GM18517 (cell line): ENCODE data around the gene DNAJC11.
A peak's percentile ranks its signal among the peaks of the same experiment; 100 is the strongest.
"Not testable (repeated sequence)": the region's sequence is repeated elsewhere in the genome, so short reads cannot be mapped to it uniquely, and the experiment has no call there.

Source experiments
- ATAC-seq: cut with Tn5 transposase; IDR thresholded peaks from one replicate; pipeline ENCODE4 v1.9.1; 2021; ENCODE audit warnings: mild to moderate bottlenecking, moderate library complexity; ENCODE audit not compliant: unreplicated experiment

Gene DNAJC11

GRCh38 chr1:6701437-6702153 is at the start of gene DNAJC11:
TSS of gene DNAJC11 (minus strand) at chr1:6701816. CDS start at chr1:6701800, 16 bp downstream.
- peak; percentile 86 for ATAC-seq

GRCh38 chr1:6750490-6750889 is 48.9 kb upstream of the DNAJC11 start:
- no peak for ATAC-seq

- ATAC-seq: no peak
Measured at GRCh38 chr1:6747674-6748073, 46.1 kb upstream of the DNAJC11 start.

- no peak for ATAC-seq
Measured at GRCh38 chr1:6745073-6745472, 43.5 kb upstream of the DNAJC11 start.

- no peak for ATAC-seq
Measured at GRCh38 chr1:6743189-6744101, 41.8 kb upstream of the DNAJC11 start.

DNA sequence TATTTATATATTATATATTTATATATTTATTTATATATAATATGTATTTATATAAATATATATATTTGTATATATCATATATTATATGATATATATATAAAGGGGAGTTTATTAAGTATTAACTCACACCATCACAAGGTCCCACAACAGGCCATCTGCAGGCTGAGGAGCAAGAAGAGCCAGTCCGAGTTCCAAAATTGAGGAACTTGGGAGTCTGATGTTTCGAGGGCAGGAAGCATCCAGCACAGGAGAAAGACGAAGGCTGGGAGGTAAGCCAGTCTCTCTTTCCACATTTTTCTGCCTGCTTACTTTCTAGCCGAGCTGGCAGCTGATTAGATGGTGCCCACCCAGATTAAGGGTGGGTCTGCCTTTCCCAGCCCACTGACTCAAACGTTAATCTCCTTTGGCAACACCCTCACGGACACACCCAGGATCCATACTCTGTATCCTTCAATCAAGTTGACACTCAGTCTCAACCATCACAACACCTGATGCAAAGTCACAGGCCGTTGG is 41.1 kb upstream of the DNAJC11 start:
- ATAC-seq: not testable (repeated sequence)

GRCh38 chr1:6738987-6739676 is 37.5 kb upstream of the DNAJC11 start:
- ATAC-seq: no peak

DNA sequence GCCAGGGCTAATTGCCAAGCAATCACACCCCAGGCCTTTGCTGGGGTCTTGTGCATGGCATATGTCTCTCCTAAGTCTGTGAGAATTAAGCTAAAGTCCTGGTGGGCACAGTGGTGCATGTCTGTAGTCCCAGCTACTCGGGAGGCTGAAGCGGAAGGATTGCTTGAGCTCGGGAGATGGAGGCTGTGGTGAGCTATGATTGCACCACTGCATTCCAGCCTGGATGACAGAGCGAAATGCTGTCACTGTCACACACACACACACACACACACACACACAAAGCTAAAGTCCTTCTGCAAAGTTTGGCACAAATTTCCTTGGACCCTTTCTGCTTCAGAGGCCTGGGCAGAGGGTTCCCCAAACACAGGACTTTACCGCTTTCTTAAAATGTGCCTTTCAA is 31.3 kb upstream of the DNAJC11 start:
- ATAC-seq: no peak

GRCh38 chr1:6731905-6732304 is 30.3 kb upstream of the DNAJC11 start:
- ATAC-seq: no peak

DNA sequence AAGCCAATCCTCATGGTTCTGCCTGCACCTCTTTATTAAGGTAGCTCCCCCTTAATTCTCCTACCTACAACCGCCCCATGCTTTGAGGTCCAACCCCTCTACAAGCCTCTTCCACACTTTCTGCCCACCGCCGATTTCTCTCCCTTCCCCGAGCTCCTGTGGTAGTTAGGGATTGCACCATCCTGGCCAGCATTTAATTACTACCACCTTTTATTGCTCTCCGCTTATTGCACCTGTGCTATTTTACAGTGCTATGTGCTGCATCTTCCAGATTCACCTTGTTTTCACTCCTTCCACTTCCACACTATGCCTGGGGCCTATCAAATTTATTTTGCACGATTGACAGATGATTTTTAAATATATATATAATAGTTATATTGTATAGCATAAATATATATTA is 29.3 kb upstream of the DNAJC11 start:
- no peak for ATAC-seq

GRCh38 chr1:6730473-6730872 is 28.9 kb upstream of the DNAJC11 start:
- no peak for ATAC-seq

DNA sequence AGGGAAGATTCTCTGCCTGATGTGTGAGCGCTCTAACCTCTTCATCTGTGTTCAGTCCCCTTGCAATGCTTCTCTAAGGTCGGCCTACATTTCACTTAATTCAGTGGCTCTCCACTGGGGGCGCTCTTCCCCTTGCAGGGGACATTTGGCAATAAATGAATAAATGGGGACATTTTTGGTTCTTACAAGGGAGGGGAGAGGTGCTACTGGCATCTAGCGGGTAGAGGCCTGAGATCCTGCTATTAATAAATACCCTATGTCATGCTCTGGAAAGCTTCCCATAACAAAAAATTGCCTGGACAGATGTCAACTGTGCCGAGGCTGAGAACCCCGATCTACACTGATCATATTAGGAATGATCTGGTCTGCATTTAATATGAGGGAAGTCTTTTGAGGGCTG is 25.9 kb upstream of the DNAJC11 start:
- ATAC-seq: no peak

DNA sequence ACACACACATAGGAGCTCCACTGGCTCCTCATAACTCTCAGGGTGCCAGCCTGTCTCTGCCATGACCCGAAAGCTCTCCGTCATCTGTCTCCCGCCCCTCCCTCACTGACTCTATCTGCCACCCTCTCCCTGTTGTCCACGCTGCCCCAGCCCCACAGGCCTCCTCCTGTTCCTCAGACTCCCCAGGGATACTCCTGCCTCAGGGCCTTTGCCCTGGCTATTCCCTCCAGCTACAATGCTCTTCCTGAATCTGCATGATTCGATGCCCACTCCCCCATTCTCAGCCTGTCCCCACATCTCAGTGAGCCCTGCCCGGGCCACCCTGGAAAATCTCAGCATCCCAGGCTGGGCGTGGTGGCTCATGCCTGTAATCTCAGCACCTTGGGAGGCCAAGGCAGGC is 24.6 kb upstream of the DNAJC11 start:
- ATAC-seq: no peak

DNA sequence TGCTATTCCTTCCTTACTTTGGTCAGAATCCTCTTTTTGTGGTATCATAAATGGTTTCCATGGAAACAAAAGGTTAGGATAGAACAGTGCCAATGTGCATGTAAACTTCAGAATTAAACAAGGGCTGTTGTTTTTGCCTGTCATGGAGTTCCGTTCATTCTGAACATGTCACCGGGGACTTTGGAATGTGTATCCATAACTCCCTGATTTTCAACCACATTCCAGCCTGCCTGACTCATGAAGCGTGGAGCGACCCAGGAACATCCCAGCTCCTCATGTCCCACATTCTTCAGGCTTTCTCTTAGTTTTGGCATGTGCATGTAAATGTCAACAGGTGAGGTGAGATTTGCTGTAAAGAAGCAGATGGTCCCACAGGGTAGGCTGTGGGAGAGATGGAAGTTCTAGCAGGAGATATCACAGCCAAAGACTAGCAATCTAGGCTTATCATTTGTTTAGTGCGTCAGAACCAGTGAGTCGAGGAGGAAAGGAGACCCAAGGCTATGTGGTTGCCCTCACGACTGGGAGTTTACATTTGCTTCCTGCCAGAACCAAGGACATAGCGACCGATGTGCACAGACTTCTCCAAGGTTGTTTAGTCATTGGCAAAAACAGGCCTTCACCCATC is 23.0 kb upstream of the DNAJC11 start:
- no peak for ATAC-seq

DNA sequence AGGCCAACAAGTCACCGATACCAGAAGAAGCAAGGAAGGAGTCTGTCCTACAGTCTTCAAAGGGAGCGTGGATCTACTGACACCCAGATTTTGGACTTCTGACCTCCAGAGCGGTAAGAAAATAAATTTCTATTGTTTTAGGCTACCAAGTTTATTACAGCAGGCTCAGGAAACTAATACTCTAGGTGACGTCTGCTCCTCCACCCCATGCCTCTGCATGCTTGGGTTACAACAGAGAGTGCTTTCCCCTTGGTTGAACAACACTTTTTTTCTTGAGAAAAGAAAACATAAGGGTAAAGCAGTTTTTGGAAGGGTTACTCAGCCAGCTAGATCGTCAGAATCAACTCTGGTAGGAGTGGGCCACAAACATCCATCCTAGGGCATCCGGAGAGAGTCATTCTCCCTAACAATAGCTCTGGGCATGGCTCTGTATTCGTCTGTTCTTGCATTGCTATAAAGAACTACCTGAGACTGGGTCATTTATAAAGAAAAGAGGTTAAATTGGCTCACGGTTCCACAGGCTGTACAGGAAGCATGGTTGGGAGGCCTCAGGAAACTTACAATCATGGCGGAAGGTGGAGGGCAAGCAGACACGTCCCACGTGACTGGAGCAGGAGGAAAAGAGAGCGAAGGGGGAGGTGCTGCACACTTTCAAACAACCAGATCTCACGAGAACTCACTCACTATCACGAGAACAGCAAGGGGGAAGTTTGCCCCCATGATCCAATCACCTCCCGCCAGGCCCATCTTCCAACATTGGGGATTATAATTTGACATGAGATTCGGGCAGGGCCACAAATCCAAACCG is 22.2 kb upstream of the DNAJC11 start:
- ATAC-seq: no peak

GRCh38 chr1:6711174-6711573 is 9.6 kb upstream of the DNAJC11 start:
- ATAC-seq: no peak

DNA sequence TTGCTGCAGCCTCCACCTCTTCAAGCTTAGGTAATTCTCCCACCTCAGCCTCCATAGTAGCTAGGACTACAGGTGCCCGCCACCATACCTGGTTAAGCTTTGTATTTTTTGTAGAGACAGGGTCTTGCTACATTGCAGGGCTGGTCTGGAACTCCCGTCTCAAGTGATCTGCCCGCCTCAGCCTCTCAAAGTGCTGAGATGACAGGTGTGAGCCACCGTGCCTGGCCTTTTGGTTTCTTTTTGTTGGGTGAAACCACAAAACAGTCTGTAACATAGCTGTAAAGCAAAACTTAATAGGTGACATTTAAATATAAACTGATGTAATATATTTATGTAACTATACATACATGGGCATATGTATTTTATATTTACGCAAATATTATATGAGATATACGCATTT is 3.1 kb upstream of the DNAJC11 start:
- no peak for ATAC-seq

- no peak for ATAC-seq
Measured at GRCh38 chr1:6703016-6703415, 1.4 kb upstream of the DNAJC11 start.

- ATAC-seq: peak; percentile 16
Measured at GRCh38 chr1:6700853-6701436, 671 bp downstream of the DNAJC11 start.

DNA sequence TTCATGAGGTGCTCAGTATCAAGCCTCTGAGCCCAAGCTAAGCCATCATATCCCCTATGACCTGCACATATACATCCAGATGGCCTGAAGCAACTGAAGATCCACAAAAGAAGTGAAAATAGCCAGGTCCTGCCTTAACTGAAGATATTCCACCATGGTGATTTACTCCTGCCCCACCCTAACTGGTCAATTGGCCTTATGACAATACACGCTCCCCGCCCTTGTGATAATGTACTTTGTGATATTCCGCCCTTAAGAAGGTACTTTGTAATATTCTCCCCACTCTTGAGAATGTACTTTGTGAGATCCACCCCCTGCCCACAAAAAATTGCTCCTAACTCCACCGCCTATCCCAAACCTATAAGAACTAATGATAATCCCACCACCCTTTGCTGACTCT is 1.7 kb downstream of the DNAJC11 start:
- not testable (repeated sequence) for ATAC-seq
